SK-N-SH treated with all-trans-retinoic acid at 6 μM for 48 hours (cell line): ENCODE results near the gene TRPM1.

Experiments used
- ATAC-seq: fragments of 200-7000 bp; cut with Tn5 transposase; 3 replicates; pipeline ENCODE4 v1.9.1; 2020; ENCODE audit warnings: mild to moderate bottlenecking, moderate library complexity
- ARNTL ChIP-seq: fragments of 450-650 bp; formaldehyde crosslinking; IDR thresholded peaks from 2 replicates; pipeline ENCODE4 v1.5.0; 2020; ENCODE audit warnings: low read depth, mild to moderate bottlenecking, moderate library complexity, borderline replicate concordance
- BACH2 ChIP-seq: fragments of 250-450 bp; sonication (Bioruptor Pico); IDR thresholded peaks from 2 replicates; pipeline ENCODE4 v1.9.0; 2021; ENCODE audit warnings: mild to moderate bottlenecking, borderline replicate concordance
- CSDC2 ChIP-seq: fragments of 250-450 bp; sonication (Bioruptor Pico); IDR thresholded peaks from 2 replicates; pipeline ENCODE4 v1.5.0; 2020; ENCODE audit warnings: mild to moderate bottlenecking, moderate library complexity
- CSRNP3 ChIP-seq: fragments of 250-450 bp; sonication (Bioruptor Pico); IDR thresholded peaks from 2 replicates; pipeline ENCODE4 v1.5.1; 2021; ENCODE audit warnings: mild to moderate bottlenecking, moderate library complexity
- ESRRG ChIP-seq: fragments of 250-450 bp; sonication (Bioruptor Pico); IDR thresholded peaks from 2 replicates; pipeline ENCODE4 v1.6.1; 2021; ENCODE audit warnings: mild to moderate bottlenecking
- GLIS3 ChIP-seq: fragments of 250-450 bp; sonication (Bioruptor Pico); IDR thresholded peaks from 2 replicates; pipeline ENCODE4 v1.5.0; 2020; ENCODE audit warnings: mild to moderate bottlenecking, moderate library complexity
- ISL1 ChIP-seq: fragments of 250-450 bp; sonication (Bioruptor Pico); IDR thresholded peaks from 2 replicates; pipeline ENCODE4 v2.1.2; 2022; ENCODE audit warnings: mild to moderate bottlenecking, moderate library complexity
- OSR1 ChIP-seq: fragments of 250-450 bp; sonication (Bioruptor Pico); IDR thresholded peaks from 2 replicates; pipeline ENCODE4 v1.8.0; 2022; ENCODE audit warnings: moderate library complexity, mild to moderate bottlenecking, inconsistent platforms
- PATZ1 ChIP-seq: fragments of 250-450 bp; sonication (Bioruptor Pico); IDR thresholded peaks from 2 replicates; pipeline ENCODE4 v1.8.0; 2020; ENCODE audit warnings: mild to moderate bottlenecking, moderate library complexity, borderline replicate concordance
- POU6F1 ChIP-seq: fragments of 250-450 bp; sonication (Bioruptor Pico); IDR thresholded peaks from 2 replicates; pipeline ENCODE4 v1.8.0; 2021; ENCODE audit warnings: low read depth, mild to moderate bottlenecking, moderate library complexity, borderline replicate concordance
- PPARA ChIP-seq: fragments of 250-450 bp; sonication (Bioruptor Pico); IDR thresholded peaks from 2 replicates; pipeline ENCODE4 v1.5.0; 2020; ENCODE audit warnings: mild to moderate bottlenecking, borderline replicate concordance
- RARB ChIP-seq: fragments of 250-450 bp; sonication (Bioruptor Pico); IDR thresholded peaks from 2 replicates; pipeline ENCODE4 v1.8.0; 2021; ENCODE audit warnings: mild to moderate bottlenecking, moderate library complexity
- SNAI2 ChIP-seq: fragments of 250-450 bp; sonication (Bioruptor Pico); IDR thresholded peaks from 2 replicates; pipeline ENCODE4 v1.5.0; 2020; ENCODE audit warnings: mild to moderate bottlenecking, moderate library complexity
- TCF4 ChIP-seq: fragments of 250-450 bp; sonication (Bioruptor Pico); IDR thresholded peaks from 2 replicates; pipeline ENCODE4 v1.8.0; 2021; ENCODE audit warnings: mild to moderate bottlenecking, moderate library complexity, borderline replicate concordance
- TOX ChIP-seq: fragments of 250-450 bp; sonication (Bioruptor Pico); IDR thresholded peaks from 2 replicates; pipeline ENCODE4 v1.8.0; 2021; ENCODE audit warnings: mild to moderate bottlenecking, moderate library complexity, borderline replicate concordance
- TSHZ2 ChIP-seq: fragments of 250-450 bp; sonication (Bioruptor Pico); IDR thresholded peaks from 2 replicates; pipeline ENCODE4 v1.5.0; 2020; ENCODE audit warnings: mild to moderate bottlenecking, moderate library complexity
- ZC3H10 ChIP-seq: fragments of 250-450 bp; sonication (Bioruptor Pico); IDR thresholded peaks from 2 replicates; pipeline ENCODE4 v1.5.1; 2021; ENCODE audit warnings: mild to moderate bottlenecking, moderate library complexity
- ZFP3 ChIP-seq: fragments of 250-450 bp; sonication (Bioruptor Pico); IDR thresholded peaks from 2 replicates; pipeline ENCODE4 v1.5.0; 2020; ENCODE audit warnings: mild to moderate bottlenecking, moderate library complexity
- ZFP30 ChIP-seq: fragments of 450-650 bp; formaldehyde crosslinking; IDR thresholded peaks from 2 replicates; pipeline ENCODE4 v1.5.0; 2022; ENCODE audit warnings: mild to moderate bottlenecking, moderate library complexity
- ZNF565 ChIP-seq: fragments of 450-650 bp; formaldehyde crosslinking; conservative IDR thresholded peaks from 2 replicates; pipeline ENCODE4 v1.5.0; 2020; ENCODE audit warnings: low read depth, mild to moderate bottlenecking, moderate library complexity
- ZNF8 ChIP-seq: fragments of 450-650 bp; formaldehyde crosslinking; IDR thresholded peaks from 2 replicates; pipeline ENCODE4 v1.5.0; 2020; ENCODE audit warnings: mild to moderate bottlenecking, moderate library complexity

Gene TRPM1

GRCh38 chr15:31101262-31102038, at the start of gene TRPM1:
Gene TRPM1 (minus strand): TSS chr15:31101725. CDS start chr15:31081355, 20,370 bp downstream.
- ATAC-seq = no peak
- TF ChIP-seq PATZ1 (CRISPR knock-in tag) = no peak
- no peak for TF ChIP-seq ZNF565

GRCh38 chr15:31150732-31151231, 49.3 kb upstream of the TRPM1 start:
- no peak for ATAC-seq
- TF ChIP-seq POU6F1 (CRISPR knock-in tag) = no peak
- TF ChIP-seq TOX (CRISPR knock-in tag) = no peak
- no peak for TF ChIP-seq ESRRG (CRISPR knock-in tag)
- TF ChIP-seq OSR1 = no peak
- TF ChIP-seq ISL1 (CRISPR knock-in tag) = no peak
- TF ChIP-seq ARNTL (CRISPR knock-in tag) = no peak
- no peak for TF ChIP-seq ZNF8 (CRISPR knock-in tag)
- no peak for TF ChIP-seq TCF4
- no peak for TF ChIP-seq CSRNP3
- TF ChIP-seq SNAI2 (CRISPR knock-in tag) = no peak
- no peak for TF ChIP-seq GLIS3 (CRISPR knock-in tag)
- TF ChIP-seq ZFP30 (CRISPR knock-in tag) = no peak
- TF ChIP-seq CSDC2 (CRISPR knock-in tag) = no peak
- no peak for TF ChIP-seq TSHZ2 (CRISPR knock-in tag)
- no peak for TF ChIP-seq PATZ1 (CRISPR knock-in tag)

- no peak for ATAC-seq
- no peak for TF ChIP-seq PPARA
- no peak for TF ChIP-seq SNAI2 (CRISPR knock-in tag)
- no peak for TF ChIP-seq OSR1
- no peak for TF ChIP-seq TOX (CRISPR knock-in tag)
- TF ChIP-seq ZFP3 = no peak
- no peak for TF ChIP-seq ZC3H10
- TF ChIP-seq RARB = no peak
- TF ChIP-seq ZFP30 (CRISPR knock-in tag) = no peak
- TF ChIP-seq TSHZ2 (CRISPR knock-in tag) = no peak
- TF ChIP-seq CSDC2 (CRISPR knock-in tag) = no peak
- TF ChIP-seq TCF4 = no peak
- no peak for TF ChIP-seq ARNTL (CRISPR knock-in tag)
- TF ChIP-seq PATZ1 (CRISPR knock-in tag) = no peak
- no peak for TF ChIP-seq BACH2
Measured at GRCh38 chr15:31149987-31150386, 48.5 kb upstream of the TRPM1 start.
